ENCODE data around the gene TMEM109.
A peak's percentile ranks its signal among the peaks of the same experiment; 100 is the strongest.

Gene TMEM109

DNA sequence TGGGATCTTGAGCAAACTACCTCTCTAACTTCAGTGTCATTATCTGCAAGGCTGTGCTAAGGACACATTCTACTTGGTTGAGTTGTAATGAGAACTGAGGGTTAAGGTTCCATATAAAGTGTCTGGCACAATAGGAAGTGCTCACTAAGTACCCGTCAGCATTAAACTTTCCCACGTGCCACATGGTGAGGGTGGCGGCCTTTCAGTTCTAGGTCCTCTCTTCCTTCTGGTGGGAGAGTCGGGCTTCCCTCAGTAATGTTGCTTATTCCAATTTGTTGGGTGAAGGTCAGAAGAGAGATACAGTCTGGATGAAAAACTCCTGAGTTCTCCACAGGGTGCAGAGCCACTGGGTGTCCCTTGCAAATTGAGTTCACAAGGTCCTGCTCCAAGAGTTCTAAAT, 52.9 kb downstream of the TMEM109 start:
- H3K4me3 Mint-ChIP-seq = no peak overlapping the region
- no peaks in the 10 kb centered on the region for H3K9me3 Mint-ChIP-seq
- no peak overlapping the region for H3K27ac Mint-ChIP-seq
- peaks cover 2% of the 10 kb centered on the region for H3K36me3 Mint-ChIP-seq (ENCODE audit: low read depth)
- peaks cover 17% of the 10 kb centered on the region for H3K4me1 Mint-ChIP-seq (ENCODE audit: low read depth)
- peaks cover 21% of the 10 kb centered on the region for H3K27me3 Mint-ChIP-seq (ENCODE audit: low read depth)

DNA sequence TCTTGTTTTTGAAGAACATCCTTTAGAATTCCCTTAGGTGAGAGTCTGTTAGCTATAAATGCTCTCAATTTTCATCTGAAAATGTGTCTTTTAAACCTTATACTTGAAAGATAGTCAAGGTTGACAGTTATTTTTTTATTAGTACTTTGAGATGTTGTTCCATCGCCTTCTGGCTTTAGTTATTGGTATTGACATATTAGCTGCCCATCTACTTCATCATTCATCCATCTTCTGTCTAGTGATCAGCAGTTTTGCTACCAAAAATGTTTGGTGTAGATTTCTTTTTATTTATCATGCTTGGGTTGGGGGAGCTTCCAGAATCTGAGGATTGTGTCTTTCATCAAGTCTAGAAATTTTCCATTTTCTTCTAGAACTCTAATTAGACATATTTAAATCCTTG, 54.3 kb downstream of the TMEM109 start:
- peaks cover 6% of the 10 kb centered on the region for H3K36me3 Mint-ChIP-seq (ENCODE audit: low read depth)
- H3K4me3 Mint-ChIP-seq = no peak overlapping the region
- H3K27ac Mint-ChIP-seq = no peak overlapping the region
- peaks cover 17% of the 10 kb centered on the region for H3K27me3 Mint-ChIP-seq (ENCODE audit: low read depth)
- no peaks in the 10 kb centered on the region for H3K9me3 Mint-ChIP-seq
- H3K4me1 Mint-ChIP-seq (ENCODE audit: low read depth) = peaks cover 17% of the 10 kb centered on the region

DNA sequence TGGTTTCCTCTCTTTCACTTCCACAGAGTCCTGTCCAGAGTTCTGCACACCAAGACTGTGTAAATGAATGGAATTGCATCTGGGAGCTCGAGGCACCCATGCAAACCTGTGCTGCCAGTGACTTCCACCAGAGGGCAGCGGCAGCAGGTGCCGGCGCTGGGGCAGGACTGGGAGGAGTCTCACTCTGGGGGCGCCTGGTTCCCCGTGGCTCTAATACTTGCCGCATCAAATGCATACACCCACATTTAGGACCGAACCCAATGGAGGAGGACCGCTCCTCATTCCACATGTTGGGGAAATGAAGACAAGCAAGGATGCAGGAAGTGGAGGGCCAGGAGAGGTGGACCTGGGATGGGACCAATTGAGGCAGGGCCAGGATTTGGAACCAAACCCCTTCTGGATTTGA, 56.4 kb downstream of the TMEM109 start:
- no peaks in the 10 kb centered on the region for H3K9me3 Mint-ChIP-seq
- peaks cover 33% of the 10 kb centered on the region for H3K4me1 Mint-ChIP-seq (ENCODE audit: low read depth)

DNA sequence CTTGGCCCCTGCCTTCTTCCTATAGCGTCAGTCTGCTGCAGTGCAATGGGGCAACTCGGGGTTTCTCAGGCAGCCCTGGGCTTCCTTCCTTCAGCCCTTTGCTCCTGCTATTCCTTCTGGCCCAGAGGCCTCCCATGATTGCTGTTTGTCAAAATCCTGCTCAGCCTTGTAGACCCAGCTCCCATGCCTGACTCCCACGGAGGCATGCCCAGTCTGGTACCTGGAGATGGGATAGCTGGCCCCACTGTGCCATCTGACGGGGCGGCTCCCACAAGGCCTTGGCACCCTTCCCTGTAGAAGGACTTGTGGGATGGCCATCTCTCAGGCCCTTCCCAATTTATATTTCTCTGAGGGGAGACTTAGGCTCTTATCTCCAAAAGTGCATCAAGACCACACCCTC, 56.9 kb downstream of the TMEM109 start:
- H3K4me3 Mint-ChIP-seq = peak overlapping the region; percentile 88
- H3K9me3 Mint-ChIP-seq = no peaks in the 10 kb centered on the region
- H3K36me3 Mint-ChIP-seq (ENCODE audit: low read depth) = peaks cover 25% of the 10 kb centered on the region
- H3K4me1 Mint-ChIP-seq (ENCODE audit: low read depth) = peaks cover 34% of the 10 kb centered on the region
- peak overlapping the region; percentile 96 for H3K27ac Mint-ChIP-seq
- peaks cover 13% of the 10 kb centered on the region for H3K27me3 Mint-ChIP-seq (ENCODE audit: low read depth)

More for the DNA sequence above, 56.4 kb downstream of the TMEM109 start:
- peaks cover 17% of the 10 kb centered on the region for H3K27me3 Mint-ChIP-seq (ENCODE audit: low read depth)
- peak overlapping the region; percentile 9 for H3K4me3 Mint-ChIP-seq
- peaks cover 23% of the 10 kb centered on the region for H3K36me3 Mint-ChIP-seq (ENCODE audit: low read depth)
- no peak overlapping the region for H3K27ac Mint-ChIP-seq

DNA sequence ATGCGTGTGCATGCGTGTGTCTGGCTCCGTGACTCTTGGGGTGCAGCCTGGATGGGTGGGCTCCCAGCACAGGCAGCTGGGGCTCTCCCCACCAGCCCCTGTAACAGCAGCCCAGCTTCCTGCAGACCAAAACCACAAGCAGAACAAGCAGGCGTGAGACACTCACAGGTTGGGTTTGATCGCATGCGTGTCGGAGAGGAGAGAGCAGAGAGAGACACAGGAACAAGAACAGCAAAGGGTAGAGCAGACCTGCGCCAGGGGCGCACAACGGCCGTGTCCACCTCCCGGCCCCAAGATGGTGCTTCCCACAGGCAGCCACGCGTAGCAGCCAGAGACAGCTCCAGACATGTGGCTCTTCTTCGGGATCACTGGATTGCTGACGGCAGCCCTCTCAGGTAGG, 57.6 kb downstream of the TMEM109 start, which contains the start of gene CD6:
CD6 (plus strand) TSS at position 161 of the 400 bp plus-strand sequence; CDS start at position 347, 186 bp downstream.
- Mint-ChIP-seq H3K27ac (peak within 1 kb of the TSS; percentile 96), H3K27me3 (ENCODE audit: low read depth) (peaks cover 13% of the 10 kb centered on the region), H3K9me3 (no peaks in the 10 kb centered on the region), H3K4me3 (peak within 1 kb of the TSS; percentile 88), H3K4me1 (ENCODE audit: low read depth) (peaks cover 39% of the 10 kb centered on the region), H3K36me3 (ENCODE audit: low read depth) (peaks cover 31% of the 10 kb centered on the region)

DNA sequence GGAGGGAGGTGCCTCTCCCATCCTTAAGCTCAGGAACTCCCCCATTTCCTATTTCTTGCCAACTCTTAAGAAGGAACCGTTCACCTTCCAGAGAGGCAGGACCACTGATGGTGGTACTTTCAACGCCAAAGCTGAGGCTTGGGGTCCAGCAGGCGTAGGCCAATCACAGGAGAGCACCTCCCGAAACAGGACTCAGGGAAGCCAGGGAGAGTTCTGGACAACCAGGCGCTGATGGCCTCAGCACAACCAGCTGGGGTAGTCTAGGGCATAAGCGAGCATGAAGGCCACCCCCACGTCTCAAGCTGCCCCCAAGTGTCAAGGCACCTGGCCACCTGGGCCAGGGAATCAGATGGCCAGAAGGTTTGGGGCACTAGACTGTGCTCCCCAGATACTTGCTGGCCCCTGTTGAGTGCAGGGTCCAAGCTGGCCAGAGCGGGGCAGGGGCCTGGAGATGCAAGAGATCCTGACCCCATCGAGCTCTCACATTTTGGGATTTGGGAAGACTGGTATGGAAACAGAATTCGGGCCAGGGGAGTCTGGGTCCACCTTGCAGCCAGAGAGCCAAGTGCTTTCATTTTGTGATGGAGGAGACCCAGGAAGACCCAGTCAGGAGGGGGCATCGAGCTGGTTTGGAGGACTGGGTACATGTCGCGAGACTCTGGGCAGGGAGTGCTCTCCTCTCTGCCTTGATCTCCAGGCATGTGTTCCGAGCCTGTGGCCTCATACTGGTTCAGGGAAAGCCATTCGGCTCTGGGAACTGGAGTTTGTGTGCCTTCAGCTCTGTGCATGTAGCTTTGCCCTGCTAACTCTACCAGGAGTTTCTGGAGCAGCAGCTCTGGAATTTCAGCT, 58.4 kb downstream of the TMEM109 start:
- H3K4me1 Mint-ChIP-seq (ENCODE audit: low read depth) = peaks cover 46% of the 10 kb centered on the region
- H3K9me3 Mint-ChIP-seq = no peaks in the 10 kb centered on the region
- peaks cover 10% of the 10 kb centered on the region for H3K27me3 Mint-ChIP-seq (ENCODE audit: low read depth)
- H3K4me3 Mint-ChIP-seq = peak overlapping the region; percentile 88
- H3K36me3 Mint-ChIP-seq (ENCODE audit: low read depth) = peaks cover 37% of the 10 kb centered on the region
- peak overlapping the region; percentile 96 for H3K27ac Mint-ChIP-seq
